MCF 10A (cell line): Measurements from ENCODE around the gene TSC2. TPM values are rescaled to one million over a fixed set of nuclear protein-coding genes. Genes with fewer than 3 reads are reported as not detected.

Experiments
- BruUV-seq: library from RNA; stranded (reverse); fragments of 400-500 nt; replicated peaks from 2 replicates; lab custom pipeline; 2021; lab: Mats Ljungman, UMichigan
- CTCF ChIA-PET: fragments of 300-600 bp; sonication (Branson Sonifier 250); formaldehyde crosslinking; extraction: SDS; loops from one replicate; lab custom pipeline; 2021; ENCODE audit warnings: antibody characterized with exemption, inconsistent platforms; lab: Yijun Ruan, JAX
- POLR2A ChIA-PET: fragments of 300-600, 350-650 bp; sonication (Branson Sonifier 250); formaldehyde crosslinking; extraction: SDS; loops from one replicate; lab custom pipeline; 2020; ENCODE audit warnings: antibody characterized with exemption, inconsistent platforms; lab: Yijun Ruan, JAX
- DNase-seq: peaks from one replicate; pipeline ENCODE4 v3.0.0-alpha.2; 2018; ENCODE audit not compliant: unreplicated experiment
- H3K27ac Mint-ChIP-seq: one replicate; pipeline ENCODE4 v1.8.0; 2022; ENCODE audit warnings: mild to moderate bottlenecking, low read depth, mixed read lengths; ENCODE audit not compliant: unreplicated experiment
- H3K27me3 Mint-ChIP-seq: one replicate; pipeline ENCODE4 v1.8.0; 2022; ENCODE audit warnings: mixed read lengths; ENCODE audit not compliant: insufficient read depth, unreplicated experiment
- H3K36me3 Mint-ChIP-seq: one replicate; pipeline ENCODE4 v1.8.0; 2022; ENCODE audit warnings: mild to moderate bottlenecking, moderate library complexity, mixed read lengths; ENCODE audit not compliant: insufficient read depth, unreplicated experiment
- H3K4me1 Mint-ChIP-seq: one replicate; pipeline ENCODE4 v1.8.0; 2022; ENCODE audit warnings: mixed read lengths; ENCODE audit not compliant: insufficient read depth, unreplicated experiment
- H3K4me3 Mint-ChIP-seq: one replicate; pipeline ENCODE4 v1.8.0; 2022; ENCODE audit warnings: mild to moderate bottlenecking, moderate library complexity, mixed read lengths; ENCODE audit not compliant: unreplicated experiment
- H3K9me3 Mint-ChIP-seq: one replicate; pipeline ENCODE4 v1.8.0; 2022; ENCODE audit warnings: mixed read lengths; ENCODE audit not compliant: unreplicated experiment
- intact Hi-C: fragments of 100-400 bp; cut with micrococcal nuclease; formaldehyde crosslinking; loops from 2 replicates; pipeline ENCODE4 v1.14.1; 2022
- total RNA-seq: library from RNA; stranded (reverse); gene quantifications from 2 replicates; pipeline ENCODE4 v1.2.3, GENCODE V29; 2022
- TF ChIP-seq, protein P1 (sequence below): fragments of 200-600 bp; IDR thresholded peaks from one replicate; pipeline ENCODE4 v1.8.0; 2022; ENCODE audit warnings: antibody characterized with exemption, mild to moderate bottlenecking; ENCODE audit not compliant: unreplicated experiment

The TSC2 gene
- total RNA-seq, 1 experiment from 2014 or later: 99.8 TPM

DNA sequence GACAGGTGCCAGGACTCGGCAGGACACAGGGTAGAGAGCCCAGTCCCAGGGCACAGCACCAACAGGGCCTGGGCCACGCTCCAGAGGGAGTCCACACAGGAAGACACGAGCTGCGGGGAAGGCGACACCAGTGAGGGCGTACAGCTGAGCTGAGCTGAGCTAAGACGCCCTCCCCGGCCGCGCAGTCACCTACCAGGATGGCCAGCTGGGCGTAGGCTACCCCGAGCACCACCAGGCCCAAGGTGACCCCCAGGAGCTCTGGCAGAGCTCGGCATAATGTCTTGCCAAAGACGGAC, 42.6 kb downstream of the TSC2 start:
- CTCF ChIA-PET: no interaction called here
- DNase-seq: no peak
- Mint-ChIP-seq H3K27ac (no peak overlapping the region), H3K4me1 (peaks cover 4% of the 10 kb centered on the region), H3K4me3 (no peak overlapping the region), H3K27me3 (no peaks in the 10 kb centered on the region), H3K36me3 (peaks cover 45% of the 10 kb centered on the region), H3K9me3 (no peaks in the 10 kb centered on the region)
- TF ChIP-seq, protein P1, sequence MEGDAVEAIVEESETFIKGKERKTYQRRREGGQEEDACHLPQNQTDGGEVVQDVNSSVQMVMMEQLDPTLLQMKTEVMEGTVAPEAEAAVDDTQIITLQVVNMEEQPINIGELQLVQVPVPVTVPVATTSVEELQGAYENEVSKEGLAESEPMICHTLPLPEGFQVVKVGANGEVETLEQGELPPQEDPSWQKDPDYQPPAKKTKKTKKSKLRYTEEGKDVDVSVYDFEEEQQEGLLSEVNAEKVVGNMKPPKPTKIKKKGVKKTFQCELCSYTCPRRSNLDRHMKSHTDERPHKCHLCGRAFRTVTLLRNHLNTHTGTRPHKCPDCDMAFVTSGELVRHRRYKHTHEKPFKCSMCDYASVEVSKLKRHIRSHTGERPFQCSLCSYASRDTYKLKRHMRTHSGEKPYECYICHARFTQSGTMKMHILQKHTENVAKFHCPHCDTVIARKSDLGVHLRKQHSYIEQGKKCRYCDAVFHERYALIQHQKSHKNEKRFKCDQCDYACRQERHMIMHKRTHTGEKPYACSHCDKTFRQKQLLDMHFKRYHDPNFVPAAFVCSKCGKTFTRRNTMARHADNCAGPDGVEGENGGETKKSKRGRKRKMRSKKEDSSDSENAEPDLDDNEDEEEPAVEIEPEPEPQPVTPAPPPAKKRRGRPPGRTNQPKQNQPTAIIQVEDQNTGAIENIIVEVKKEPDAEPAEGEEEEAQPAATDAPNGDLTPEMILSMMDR: no peak
- POLR2A ChIA-PET: interaction anchor here (1.2 kb wide), 1 partner anchor 18 kb away, joined by 3 read pairs; no protein-coding TSS in a partner anchor
- BruUV-seq: no TSS peak
- intact Hi-C loops: no loop called here

DNA sequence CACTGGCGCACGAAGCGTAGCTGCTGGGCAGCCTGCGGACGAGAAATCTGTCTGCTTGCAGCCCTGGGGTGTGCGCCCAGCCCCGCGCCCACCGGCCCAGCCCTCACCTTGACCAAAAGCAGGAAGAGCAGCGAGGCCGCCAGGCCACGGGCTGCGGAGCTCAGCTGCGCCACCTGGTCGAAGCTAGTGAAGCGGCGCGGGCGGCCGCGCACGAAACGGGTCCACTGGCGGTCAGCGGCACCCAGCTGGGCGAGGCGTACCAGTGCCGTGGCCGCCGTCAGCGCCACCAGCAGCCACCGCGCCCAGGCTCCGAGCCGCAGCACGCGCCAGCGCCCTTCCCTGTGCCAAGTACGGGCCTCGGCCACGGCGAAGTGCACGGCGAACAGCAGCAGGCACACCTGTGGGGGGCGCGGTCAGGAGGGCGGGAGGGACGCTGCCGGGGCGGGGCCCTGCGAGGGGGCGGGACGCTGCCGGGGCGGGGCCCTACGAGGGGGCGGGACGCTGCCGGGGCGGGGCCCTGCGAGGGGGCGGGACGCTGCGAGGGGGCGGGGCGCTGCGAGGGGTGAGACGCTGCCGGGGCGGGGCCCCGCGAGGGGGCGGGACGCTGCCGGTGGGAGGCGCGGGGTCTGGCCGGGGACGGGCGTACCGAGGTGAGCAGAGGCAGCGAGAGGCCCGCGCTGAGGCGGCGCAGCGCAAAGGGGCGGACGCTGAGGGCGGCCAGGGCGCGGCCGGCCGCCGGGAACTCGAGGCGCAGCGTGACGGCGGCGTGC, 43.2 kb downstream of the TSC2 start:
- no peaks in the 10 kb centered on the region for H3K9me3 Mint-ChIP-seq
- no peak overlapping the region for H3K27ac Mint-ChIP-seq
- peaks cover 49% of the 10 kb centered on the region for H3K36me3 Mint-ChIP-seq
- H3K4me3 Mint-ChIP-seq: no peak overlapping the region
- ChIA-PET CTCF (no interaction called here), POLR2A (interaction anchor here (1.2 kb wide), 1 partner anchor 19 kb away, joined by 3 read pairs; no protein-coding TSS in a partner anchor)
- TF ChIP-seq, protein P1: no peak
- no peak for DNase-seq
- H3K4me1 Mint-ChIP-seq: peaks cover 4% of the 10 kb centered on the region
- H3K27me3 Mint-ChIP-seq: no peaks in the 10 kb centered on the region
- no TSS peak for BruUV-seq
- intact Hi-C loops: no loop called here

DNA sequence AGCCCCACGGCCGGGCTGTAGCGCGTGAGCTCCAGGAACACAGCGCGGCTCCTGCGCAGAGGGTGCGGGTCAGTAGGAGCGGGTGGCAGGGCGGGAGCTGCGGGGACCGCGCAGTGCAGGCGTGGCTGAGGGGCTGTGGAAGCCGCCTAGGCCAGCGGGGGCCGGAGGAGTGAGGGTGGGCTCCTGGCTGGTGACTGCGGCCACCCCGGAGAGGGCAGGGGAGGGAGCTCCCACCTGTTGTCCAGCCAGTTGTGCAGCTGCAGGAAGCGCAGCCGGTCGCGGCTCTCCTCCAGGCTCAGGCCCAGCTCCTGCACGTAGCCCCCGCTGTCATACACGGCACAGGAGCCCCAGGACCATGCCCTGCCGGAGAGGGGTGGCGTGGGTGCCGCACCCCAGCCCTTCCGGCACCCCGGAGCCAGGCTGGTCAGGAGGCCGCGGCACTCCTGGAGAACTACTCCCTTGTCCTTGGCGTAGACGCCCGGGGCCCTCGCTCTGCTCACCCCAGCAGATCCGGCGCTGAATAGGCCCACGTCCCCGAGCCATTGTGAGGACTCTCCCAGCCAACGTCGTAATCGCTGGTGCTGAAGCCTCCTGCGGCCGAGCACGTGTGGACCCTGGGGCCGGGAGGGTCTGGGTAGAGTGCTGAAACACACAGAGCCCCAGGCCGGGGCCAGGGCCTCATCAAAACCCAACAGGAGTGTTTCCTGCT, 43.9 kb downstream of the TSC2 start:
- intact Hi-C loops: no loop called here
- ChIA-PET POLR2A (no interaction called here), CTCF (no interaction called here)
- Mint-ChIP-seq H3K9me3 (no peaks in the 10 kb centered on the region), H3K27me3 (no peaks in the 10 kb centered on the region), H3K36me3 (peaks cover 52% of the 10 kb centered on the region), H3K27ac (no peak overlapping the region), H3K4me3 (no peak overlapping the region), H3K4me1 (peaks cover 4% of the 10 kb centered on the region)
- BruUV-seq: no TSS peak
- no peak for DNase-seq
- TF ChIP-seq, protein P1: no peak

DNA sequence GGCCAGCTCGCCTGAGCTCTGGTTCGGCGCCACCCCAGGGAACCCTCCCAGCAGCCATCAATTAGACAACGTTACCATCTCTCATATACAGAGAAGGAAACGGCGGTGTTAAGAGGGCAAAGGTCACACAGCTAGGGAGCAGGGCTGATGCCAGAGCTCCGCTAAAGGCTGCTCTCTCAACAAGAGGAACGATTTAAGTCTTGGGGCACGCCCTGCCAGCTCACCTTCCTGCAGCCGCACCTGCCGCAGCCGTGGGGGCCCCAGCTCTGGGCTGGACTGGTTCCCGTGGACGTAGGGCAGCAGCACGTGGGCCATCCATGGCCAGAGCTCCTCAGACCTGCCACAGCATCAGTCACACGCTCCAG, 44.5 kb downstream of the TSC2 start:
- CTCF ChIA-PET: no interaction called here
- intact Hi-C loops: no loop called here
- no peak overlapping the region for H3K4me3 Mint-ChIP-seq
- no peak overlapping the region for H3K27ac Mint-ChIP-seq
- H3K9me3 Mint-ChIP-seq: no peaks in the 10 kb centered on the region
- TF ChIP-seq, protein P1: no peak
- BruUV-seq: no TSS peak
- peaks cover 4% of the 10 kb centered on the region for H3K4me1 Mint-ChIP-seq
- no peak for DNase-seq
- peaks cover 54% of the 10 kb centered on the region for H3K36me3 Mint-ChIP-seq
- POLR2A ChIA-PET: interaction anchor here (0.6 kb wide), 1 partner anchor 9 kb away, joined by 3 read pairs; no protein-coding TSS in a partner anchor
- H3K27me3 Mint-ChIP-seq: no peaks in the 10 kb centered on the region
